ENCODE results near the gene ZHX3. TPM values are rescaled to one million over a fixed set of nuclear protein-coding genes. Genes with fewer than 3 reads are reported as not detected.
"Not testable (repeated sequence)": the region's sequence is repeated elsewhere in the genome, so short reads cannot be mapped to it uniquely, and the experiment has no call there.

Gene ZHX3
- total RNA-seq, 1 donor from 2014 or later: 26.8 TPM

- TF ChIP-seq CTCF (IDR thresholded peaks at IDR 0.05) (no peak), POLR2A (IDR thresholded peaks at IDR 0.05) (no peak), POLR2AphosphoS5 (IDR thresholded peaks at IDR 0.05; ENCODE audit: insufficient read depth in 1 of 2, low read depth in 1 of 2) (no peak)
- Histone ChIP-seq H3K9me3 (no peaks in the 10 kb centered on the region), H3K27ac (peak overlapping the region; percentile 98), H3K36me3 (no peaks in the 10 kb centered on the region), H3K4me1 (peaks cover 59% of the 10 kb centered on the region), H3K4me3 (peak overlapping the region; percentile 86 to 91), H3K27me3 (no peaks in the 10 kb centered on the region)
- intact Hi-C loops (cut with DNase I): no loop called here
- no peak for DNase-seq (ENCODE audit: extremely low spot score in 2 of 2)
These were observed 181.4 kb downstream of the ZHX3 start for GRCh38 chr20:41135888-41136679.

- Histone ChIP-seq H3K4me3 (no peak overlapping the region), H3K36me3 (no peaks in the 10 kb centered on the region), H3K27me3 (no peaks in the 10 kb centered on the region), H3K27ac (no peak overlapping the region), H3K9me3 (no peaks in the 10 kb centered on the region), H3K4me1 (peaks cover 52% of the 10 kb centered on the region)
- DNase-seq (ENCODE audit: extremely low spot score in 2 of 2): no peak
- intact Hi-C loops (cut with DNase I): no loop called here
- TF ChIP-seq POLR2A (IDR thresholded peaks at IDR 0.05): no peak
- TF ChIP-seq CTCF (IDR thresholded peaks at IDR 0.05): peak in 2 of 3 experiments; percentile 39 to 45
- no peak for TF ChIP-seq POLR2AphosphoS5 (IDR thresholded peaks at IDR 0.05; ENCODE audit: insufficient read depth in 1 of 2, low read depth in 1 of 2)
These were observed 182.2 kb downstream of the ZHX3 start for GRCh38 chr20:41135187-41135887.

GRCh38 chr20:41134362-41135186 lies 183.0 kb downstream of the ZHX3 start:
- intact Hi-C loops (cut with DNase I): no loop called here

GRCh38 chr20:41133709-41134361 lies 183.7 kb downstream of the ZHX3 start:
- Histone ChIP-seq H3K9me3 (no peaks in the 10 kb centered on the region), H3K4me3 (no peak overlapping the region), H3K4me1 (peaks cover 37% of the 10 kb centered on the region), H3K27ac (no peak overlapping the region), H3K36me3 (no peaks in the 10 kb centered on the region), H3K27me3 (no peaks in the 10 kb centered on the region)
- peak in 1 of 2 donors; percentile 86 for DNase-seq (ENCODE audit: extremely low spot score in 2 of 2)
- TF ChIP-seq POLR2A (IDR thresholded peaks at IDR 0.05) (no peak), POLR2AphosphoS5 (IDR thresholded peaks at IDR 0.05; ENCODE audit: insufficient read depth in 1 of 2, low read depth in 1 of 2) (no peak)
- intact Hi-C loops (cut with DNase I): no loop called here

More at GRCh38 chr20:41134362-41135186, 183.0 kb downstream of the ZHX3 start:
- Histone ChIP-seq H3K4me3 (no peak overlapping the region), H3K27me3 (no peaks in the 10 kb centered on the region), H3K36me3 (no peaks in the 10 kb centered on the region), H3K4me1 (peaks cover 44% of the 10 kb centered on the region), H3K27ac (no peak overlapping the region), H3K9me3 (no peaks in the 10 kb centered on the region)
- DNase-seq (ENCODE audit: extremely low spot score in 2 of 2): no peak
- TF ChIP-seq POLR2AphosphoS5 (IDR thresholded peaks at IDR 0.05; ENCODE audit: insufficient read depth in 1 of 2, low read depth in 1 of 2): no peak
- TF ChIP-seq POLR2A (IDR thresholded peaks at IDR 0.05): no peak
- no peak for TF ChIP-seq CTCF (IDR thresholded peaks at IDR 0.05)

GRCh38 chr20:41132388-41132775 lies 185.1 kb downstream of the ZHX3 start:
- H3K27me3 ChIP-seq; H3K36me3 ChIP-seq; H3K27ac ChIP-seq; H3K9me3 ChIP-seq; H3K4me3 ChIP-seq; intact Hi-C loops (cut with DNase I); DNase-seq (ENCODE audit: extremely low spot score in 2 of 2): not testable (repeated sequence)
- H3K4me1 ChIP-seq: peaks cover 26% of the 10 kb centered on the region
